AG08396 (cell line): ENCODE results near the gene KDF1.
"Not testable (repeated sequence)": the region's sequence is repeated elsewhere in the genome, so short reads cannot be mapped to it uniquely, and the experiment has no call there.

Experiments used
- DNase-seq: peaks from one replicate; pipeline ENCODE4 v3.0.0; 2012; ENCODE audit warnings: low spot score, mixed read lengths

Gene KDF1

GRCh38 chr1:26994020-26994786 is 33.9 kb upstream of the KDF1 start:
- DNase-seq = no peak

GRCh38 chr1:26993237-26994019 is 33.2 kb upstream of the KDF1 start, which contains the start of gene TRNP1:
Gene TRNP1, plus strand, starts transcription at chr1:26993692. Its CDS starts 95 bp downstream, at chr1:26993787.
- DNase-seq = peak; percentile 97

- DNase-seq = peak; percentile 59
These were observed 31.2 kb upstream of the KDF1 start for GRCh38 chr1:26991310-26992116.

GRCh38 chr1:26989403-26990109 is 29.3 kb upstream of the KDF1 start:
- not testable (repeated sequence) for DNase-seq

GRCh38 chr1:26986658-26987057 is 26.4 kb upstream of the KDF1 start:
- DNase-seq = no peak

GRCh38 chr1:26984291-26984690 is 24.0 kb upstream of the KDF1 start:
- no peak for DNase-seq

- no peak for DNase-seq
These were observed 23.6 kb upstream of the KDF1 start for GRCh38 chr1:26983863-26984262.

GRCh38 chr1:26981146-26981846 is 21.0 kb upstream of the KDF1 start:
- DNase-seq = no peak

- DNase-seq = no peak
These were observed 18.6 kb upstream of the KDF1 start for GRCh38 chr1:26978901-26979300.

GRCh38 chr1:26976621-26977510 is 16.6 kb upstream of the KDF1 start:
- no peak for DNase-seq

GRCh38 chr1:26972821-26973220 is 12.6 kb upstream of the KDF1 start:
- no peak for DNase-seq

- no peak for DNase-seq
These were observed 12.1 kb upstream of the KDF1 start for GRCh38 chr1:26972390-26972789.

GRCh38 chr1:26971590-26971989 is 11.3 kb upstream of the KDF1 start:
- DNase-seq = no peak

- no peak for DNase-seq
These were observed 10.5 kb upstream of the KDF1 start for GRCh38 chr1:26970810-26971209.

GRCh38 chr1:26965628-26966027 is 5.4 kb upstream of the KDF1 start:
- DNase-seq = no peak

GRCh38 chr1:26965213-26965612 is 4.9 kb upstream of the KDF1 start:
- DNase-seq = no peak

GRCh38 chr1:26961826-26962225 is 1.6 kb upstream of the KDF1 start:
- peak; percentile 91 for DNase-seq

GRCh38 chr1:26960625-26960966 is 328 bp upstream of the KDF1 start:
- no peak for DNase-seq

- no peak for DNase-seq
These were observed 998 bp downstream of the KDF1 start for GRCh38 chr1:26959270-26959669.

- DNase-seq = no peak
These were observed 3.0 kb downstream of the KDF1 start for GRCh38 chr1:26957306-26957705.
